Transverse colon (tissue), 4 donors: ENCODE measurements around the gene NCOA3. TPM values are rescaled to one million over a fixed set of nuclear protein-coding genes. Genes with fewer than 3 reads are reported as not detected.

Source experiments
- DNase-seq: peaks from one replicate; pipeline ENCODE4 v3.0.0-alpha.2; 2019
- H3K27ac ChIP-seq, 4 donors: fragments of 200-600 bp; sonication (generic); 2 replicates each; pipeline ENCODE4 v1.5.1; 2016 to 2018; ENCODE audit warnings: inconsistent platforms in 4 of 4
- H3K27me3 ChIP-seq: fragments of 200-600 bp; sonication (generic); 2 replicates; pipeline ENCODE4 v1.5.1; 2017; ENCODE audit warnings: inconsistent platforms
- H3K36me3 ChIP-seq, 4 donors: fragments of 200-600 bp; sonication (generic); 2 replicates each; pipeline ENCODE4 v1.5.1; 2017 to 2019; ENCODE audit warnings: inconsistent platforms in 4 of 4
- H3K4me1 ChIP-seq, 4 donors: fragments of 200-600 bp; sonication (generic); 2 replicates each; pipeline ENCODE4 v1.5.1; 2017 to 2020; ENCODE audit warnings: inconsistent platforms in 4 of 4
- H3K4me3 ChIP-seq, 4 donors: fragments of 200-600 bp; sonication (generic); 1 replicate in 1 of 4; 2 replicates in 3 of 4; pipeline versions ENCODE4 v1.5.1 to v1.6.1; 2017 to 2019; ENCODE audit warnings: inconsistent platforms in 4 of 4
- H3K9me3 ChIP-seq, 2 donors: fragments of 200-600 bp; sonication (generic); 2 replicates each; pipeline ENCODE4 v1.5.1; 2017 to 2019; ENCODE audit warnings: inconsistent platforms in 2 of 2
- EP300 ChIP-seq: sonication (generic); formaldehyde crosslinking; IDR thresholded peaks from one replicate; pipeline ENCODE4 v1.6.1; 2017; ENCODE audit warnings: antibody characterized with exemption, low read depth
- POLR2A ChIP-seq: fragments of 450-650 bp; IDR thresholded peaks from one replicate; pipeline ENCODE4 v1.6.1; 2016; ENCODE audit warnings: antibody characterized with exemption, mild to moderate bottlenecking, moderate library complexity
- POLR2AphosphoS5 ChIP-seq, 3 donors: sonication (generic); formaldehyde crosslinking; IDR thresholded peaks; one replicate each; pipeline ENCODE4 v1.6.1; 2016; ENCODE audit warnings: antibody characterized with exemption in 3 of 3
- WGBS, 2 donors: methylation state at CpG; one replicate each; pipeline ENCODE4 v1.1.5; 2018; ENCODE audit warnings: low coverage in 1 of 2; 5-methylcytosine and 5-hydroxymethylcytosine counted together
- in situ Hi-C, 4 donors: fragments of 200-750 bp; cut with MboI; loops; one replicate each; pipeline versions ENCODE4 v1.15.0 to v1.15.1; 2017; ENCODE audit warnings: low sequenced_read_pairs in 3 of 4, low pct_ligation_motif_present in 1 of 4, low pct_unique_long_range_greater_than_20kb in 1 of 4
- intact Hi-C: fragments of 100-400 bp; cut with DNase I; formaldehyde crosslinking; loops from one replicate; pipeline ENCODE4 v1.15.1; 2023; ENCODE audit warnings: low total_unique reads
- total RNA-seq, 4 donors: library from RNA; depleted of rRNA; stranded (reverse); fragments of >200 nt; gene quantifications; one replicate each; pipeline ENCODE4 v1.1.0, GENCODE V29; 2016
- TF ChIP-seq, protein P1 (sequence below), 5 experiments: fragments of 200-600 bp in 3 of 5; fragments of 450-650 bp in 2 of 5; sonication (generic) in 3 of 5; IDR thresholded peaks; 1 replicate in 2 of 5; 2 replicates in 3 of 5; pipeline ENCODE4 v1.5.1; 2016 to 2017; ENCODE audit warnings: antibody characterized with exemption in 5 of 5, inconsistent platforms in 3 of 5, mild to moderate bottlenecking in 2 of 5, moderate library complexity in 1 of 5

Gene NCOA3
- total RNA-seq, 4 donors from 2014 or later: 9.2 to 39.1 (median 22.3) TPM

GRCh38 chr20:47648943-47649342 lies 147.3 kb downstream of the NCOA3 start:
- H3K27ac ChIP-seq: no peak overlapping the region
- intact Hi-C loops: no loop called here
- H3K4me3 ChIP-seq: no peak overlapping the region
- no peaks in the 10 kb centered on the region for H3K9me3 ChIP-seq
- no peaks in the 10 kb centered on the region for H3K4me1 ChIP-seq
- in situ Hi-C loops: no loop called here
- no peak for DNase-seq
- 90 to 91% methylated on average over 5 to 6 of the region's 6 CpGs for WGBS, 2 donors
- no peaks in the 10 kb centered on the region for H3K27me3 ChIP-seq
- TF ChIP-seq, protein P1, sequence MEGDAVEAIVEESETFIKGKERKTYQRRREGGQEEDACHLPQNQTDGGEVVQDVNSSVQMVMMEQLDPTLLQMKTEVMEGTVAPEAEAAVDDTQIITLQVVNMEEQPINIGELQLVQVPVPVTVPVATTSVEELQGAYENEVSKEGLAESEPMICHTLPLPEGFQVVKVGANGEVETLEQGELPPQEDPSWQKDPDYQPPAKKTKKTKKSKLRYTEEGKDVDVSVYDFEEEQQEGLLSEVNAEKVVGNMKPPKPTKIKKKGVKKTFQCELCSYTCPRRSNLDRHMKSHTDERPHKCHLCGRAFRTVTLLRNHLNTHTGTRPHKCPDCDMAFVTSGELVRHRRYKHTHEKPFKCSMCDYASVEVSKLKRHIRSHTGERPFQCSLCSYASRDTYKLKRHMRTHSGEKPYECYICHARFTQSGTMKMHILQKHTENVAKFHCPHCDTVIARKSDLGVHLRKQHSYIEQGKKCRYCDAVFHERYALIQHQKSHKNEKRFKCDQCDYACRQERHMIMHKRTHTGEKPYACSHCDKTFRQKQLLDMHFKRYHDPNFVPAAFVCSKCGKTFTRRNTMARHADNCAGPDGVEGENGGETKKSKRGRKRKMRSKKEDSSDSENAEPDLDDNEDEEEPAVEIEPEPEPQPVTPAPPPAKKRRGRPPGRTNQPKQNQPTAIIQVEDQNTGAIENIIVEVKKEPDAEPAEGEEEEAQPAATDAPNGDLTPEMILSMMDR (IDR thresholded peaks at IDR 0.05): no peak
- TF ChIP-seq POLR2A (no peak), POLR2AphosphoS5 (IDR thresholded peaks at IDR 0.05) (no peak), EP300 (no peak)
- H3K36me3 ChIP-seq: peaks cover 0 to 60% (median 18%) of the 10 kb centered on the region in 4 donors

DNA sequence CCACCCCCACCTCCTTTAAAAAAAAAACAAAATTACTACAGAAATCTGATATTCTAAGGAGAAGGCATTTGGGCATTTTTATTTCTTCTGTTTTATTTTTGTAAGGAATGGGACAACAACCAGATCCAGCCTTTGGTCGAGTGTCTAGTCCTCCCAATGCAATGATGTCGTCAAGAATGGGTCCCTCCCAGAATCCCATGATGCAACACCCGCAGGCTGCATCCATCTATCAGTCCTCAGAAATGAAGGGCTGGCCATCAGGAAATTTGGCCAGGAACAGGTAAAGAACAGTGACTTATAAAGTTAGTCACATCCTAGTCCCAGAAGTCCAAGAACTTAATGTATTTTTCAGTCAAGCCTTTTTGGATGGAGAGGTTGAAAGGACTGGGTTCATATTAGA lies 150.6 kb downstream of the NCOA3 start:
- Histone ChIP-seq H3K4me3 (no peak overlapping the region), H3K27me3 (no peaks in the 10 kb centered on the region), H3K9me3 (no peaks in the 10 kb centered on the region), H3K27ac (no peak overlapping the region), H3K4me1 (no peaks in the 10 kb centered on the region), H3K36me3 (peaks cover 0 to 65% (median 21%) of the 10 kb centered on the region in 4 donors)
- DNase-seq: no peak
- in situ Hi-C loops: no loop called here
- WGBS, 2 donors: 76 to 100% methylated on average over 1 to 3 of the region's 3 CpGs
- intact Hi-C loops: no loop called here
- no peak for TF ChIP-seq POLR2A
- no peak for TF ChIP-seq POLR2AphosphoS5 (IDR thresholded peaks at IDR 0.05)
- TF ChIP-seq, protein P1 (IDR thresholded peaks at IDR 0.05): no peak
- no peak for TF ChIP-seq EP300

DNA sequence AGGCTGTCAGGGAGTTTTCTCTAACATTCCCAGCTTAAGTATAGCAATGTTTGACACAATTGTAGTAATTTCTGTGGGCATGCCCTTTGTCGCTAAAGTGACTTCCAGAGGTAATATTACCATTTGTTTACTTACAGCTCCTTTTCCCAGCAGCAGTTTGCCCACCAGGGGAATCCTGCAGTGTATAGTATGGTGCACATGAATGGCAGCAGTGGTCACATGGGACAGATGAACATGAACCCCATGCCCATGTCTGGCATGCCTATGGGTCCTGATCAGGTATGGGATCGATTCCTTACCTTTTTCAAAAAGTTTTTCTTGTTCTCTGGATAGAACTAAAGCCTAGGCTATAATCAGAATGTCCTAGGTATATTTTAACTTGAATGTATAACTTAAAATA lies 151.1 kb downstream of the NCOA3 start:
- H3K27me3 ChIP-seq: no peaks in the 10 kb centered on the region
- 88 to 98% methylated on average over 1 to 2 of the region's 2 CpGs for WGBS, 2 donors
- H3K4me3 ChIP-seq: no peak overlapping the region
- in situ Hi-C loops (no loop called here), intact Hi-C loops (no loop called here)
- H3K4me1 ChIP-seq: no peaks in the 10 kb centered on the region
- no peak overlapping the region for H3K27ac ChIP-seq
- no peak for DNase-seq
- H3K36me3 ChIP-seq: peaks cover 0 to 62% (median 23%) of the 10 kb centered on the region in 4 donors
- H3K9me3 ChIP-seq: no peaks in the 10 kb centered on the region
- no peak for TF ChIP-seq EP300
- no peak for TF ChIP-seq POLR2A
- TF ChIP-seq, protein P1 (IDR thresholded peaks at IDR 0.05): no peak
- TF ChIP-seq POLR2AphosphoS5 (IDR thresholded peaks at IDR 0.05): no peak

DNA sequence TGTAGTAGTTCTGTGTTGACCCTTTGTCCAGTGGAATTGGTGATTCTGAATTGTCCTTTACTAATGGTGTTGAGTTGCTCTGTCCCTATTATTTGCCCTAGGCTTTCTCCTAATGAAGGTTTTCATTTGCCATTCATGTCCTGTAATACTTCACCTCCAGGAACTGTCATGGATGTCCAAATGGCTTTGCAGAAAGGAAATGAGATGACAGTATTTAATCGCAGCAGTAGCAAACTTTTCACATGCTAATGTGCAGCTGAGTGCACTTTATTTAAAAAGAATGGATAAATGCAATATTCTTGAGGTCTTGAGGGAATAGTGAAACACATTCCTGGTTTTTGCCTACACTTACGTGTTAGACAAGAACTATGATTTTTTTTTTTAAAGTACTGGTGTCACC lies 152.2 kb downstream of the NCOA3 start:
- no peak overlapping the region for H3K4me3 ChIP-seq
- peaks cover 0 to 55% (median 22%) of the 10 kb centered on the region in 4 donors for H3K36me3 ChIP-seq
- H3K27ac ChIP-seq: no peak overlapping the region
- H3K27me3 ChIP-seq: no peaks in the 10 kb centered on the region
- no peak for DNase-seq
- H3K9me3 ChIP-seq: no peaks in the 10 kb centered on the region
- no peaks in the 10 kb centered on the region for H3K4me1 ChIP-seq
- in situ Hi-C loops (no loop called here), intact Hi-C loops (no loop called here)
- WGBS, 2 donors: 74 to 83% methylated on average over 2 of the region's 2 CpGs
- TF ChIP-seq, protein P1 (IDR thresholded peaks at IDR 0.05): no peak
- TF ChIP-seq EP300 (no peak), POLR2A (no peak), POLR2AphosphoS5 (IDR thresholded peaks at IDR 0.05) (no peak)
